Heart right ventricle (tissue), 16 donors: ENCODE data around the gene ROR2. TPM values are rescaled to one million over a fixed set of nuclear protein-coding genes. Genes with fewer than 3 reads are reported as not detected.

ENCODE experiments used
- ATAC-seq, 8 donors: fragments of 200-7000 bp; cut with Tn5 transposase; one replicate each; pipeline ENCODE4 v1.9.1; 2020; ENCODE audit warnings: mild to moderate bottlenecking in 8 of 8, moderate library complexity in 8 of 8, moderate number of reproducible peaks in 1 of 8
- DNase-seq, 2 donors: peaks; one replicate each; pipeline ENCODE4 v3.0.0-alpha.2; 2020
- H3K27ac ChIP-seq, 10 donors: fragments of 200-600 bp; sonication (generic) in 2 of 10; one replicate each; pipeline versions ENCODE4 v1.5.0 to v1.8.0; 2020 to 2022; ENCODE audit warnings: mild to moderate bottlenecking in 3 of 10
- H3K27me3 ChIP-seq, 7 donors: fragments of 200-600 bp; one replicate each; pipeline ENCODE4 v1.8.0; 2021 to 2022; ENCODE audit warnings: mild to moderate bottlenecking in 2 of 7
- H3K36me3 ChIP-seq, 9 donors: fragments of 200-600 bp; sonication (generic) in 1 of 9; one replicate each; pipeline versions ENCODE4 v1.5.0 to v1.8.0; 2020 to 2022; ENCODE audit warnings: mild to moderate bottlenecking in 2 of 9
- H3K4me1 ChIP-seq, 9 donors: fragments of 200-600 bp; sonication (generic) in 1 of 9; one replicate each; pipeline versions ENCODE4 v1.5.0 to v1.8.0; 2020 to 2022; ENCODE audit warnings: mild to moderate bottlenecking in 4 of 9
- H3K4me3 ChIP-seq, 10 donors: fragments of 200-600 bp; sonication (generic) in 2 of 10; one replicate each; pipeline versions ENCODE4 v1.5.0 to v1.8.0; 2020 to 2022; ENCODE audit warnings: mild to moderate bottlenecking in 7 of 10, moderate library complexity in 2 of 10
- H3K9me3 ChIP-seq, 11 donors: fragments of 200-600 bp in 10 of 11; sonication (generic) in 2 of 11; one replicate each; pipeline versions ENCODE4 v1.5.0 to v1.8.0; 2013 to 2022; ENCODE audit warnings: mild to moderate bottlenecking in 2 of 11, control low read depth in 1 of 11, moderate library complexity in 1 of 11
- WGBS, 2 donors: extraction: QIAGEN DNeasy Blood & Tissue Kit; methylation state at CpG; one replicate each; pipeline ENCODE4 v1.1.7; 2013; ENCODE audit warnings: inconsistent platforms in 1 of 2; 5-methylcytosine and 5-hydroxymethylcytosine counted together
- intact Hi-C, 10 donors: fragments of 100-400 bp; cut with DNase I; formaldehyde crosslinking; loops; one replicate each; pipeline versions ENCODE4 v1.11.1 to v1.14.2; 2022
- polyA plus RNA-seq, 2 donors: library from polyadenylated mRNA; stranded (reverse); fragments of 200-250 nt; gene quantifications; one replicate each; pipeline ENCODE4 v1.2.3, GENCODE V29; 2013
- total RNA-seq, 10 donors: library from RNA; stranded (reverse); fragmentation: NEBNext Ultra II Directional in 3 of 10; extraction: Animal tissue kit (Norgen Biotek cat#: 25700) in 3 of 10; gene quantifications; one replicate each; pipeline versions ENCODE4 v1.2.1 to v1.2.4, GENCODE V29; 2021 to 2023
- TF ChIP-seq, protein P1 (sequence below), 9 donors: fragments of 200-600 bp; sonication (generic) in 2 of 9; IDR thresholded peaks; one replicate each; pipeline versions ENCODE4 v1.5.0 to v1.8.0; 2021 to 2022; ENCODE audit warnings: antibody characterized with exemption in 9 of 9, mild to moderate bottlenecking in 5 of 9, moderate library complexity in 1 of 9
- donor health status: Arrhythmogenic right ventricular cardiomyopathy.
- donor health status: ischemic (EF 13 %, LVEDD 7.1; RV severe dilation, severe dysfunction).
- donor health status: healthy with polysubstance abuse.
- donor health status: DM: no; HTN: yes; CAD: no.
- donor health status: DM: no; HTN: no; CAD: no.
- donor health status: ischemic (EF 25% LVEDD 6.9; RV normal size, moderate dysfunction).
- donor health status: ischemic (EF 25% LVEDD 5.7; RV mildly dilated, moderate dysfunction).
- donor health status: healthy.
- donor health status: DM: yes; HTN: yes; CAD: no.
- donor health status: Ischemic cardiomyopathy.
- donor health status: ischemic (EF 35%, LVEDD 5.7; RV mildly dilated, moderate dysfunction).
- donor health status: nonischemic (EF 11% LVEDD 7.7; RV severe dilation, severe dysfunction).
- donor health status: DM: yes; HTN: yes; CAD: no.
- donor health status: PGD.
- donor health status: ischemic (EF 29% LVEDD 5.4; RV normal size, mild dysfunction).
- donor health status: nonischemic (EF 23%, LVEDD 6.1; RV moderate dilation, normal function).

The ROR2 gene
- total and polyA plus RNA-seq, 12 donors, result 0.11 to 1.4 (median 0.47) TPM

DNA sequence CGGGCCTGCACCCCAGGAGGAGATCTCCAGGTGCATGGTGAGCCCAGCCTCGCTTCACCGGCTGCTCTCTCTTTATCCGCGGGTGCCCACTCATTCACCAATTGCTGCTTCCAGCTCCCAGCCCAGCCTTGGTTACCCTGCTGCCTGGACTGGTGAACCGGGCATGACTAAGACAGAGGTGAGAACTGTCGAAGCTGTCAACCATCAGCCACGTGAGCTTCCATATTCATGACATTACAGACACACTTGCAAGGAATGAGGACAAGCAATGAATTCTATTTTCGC, 220.5 kb downstream of the ROR2 start:
- no peaks in the 10 kb centered on the region for H3K27me3 ChIP-seq
- H3K4me3 ChIP-seq, result no peak overlapping the region
- H3K27ac ChIP-seq, result peak overlapping the region in 7 of 10 donors; percentile 2 to 75 (median 51)
- no peak for DNase-seq
- ATAC-seq, result peak in 5 of 8 donors; percentile 7 to 48 (median 31)
- WGBS, 2 donors, result 60% methylated on average over 9 of the region's 9 CpGs
- intact Hi-C loops, result loop anchor here in 6 of 10 donors (5.0 to 10.0 kb wide), 4 partner anchors 307 to 815 kb away; partner anchors contain the start of gene NFIL3 (in 1 of the 6)
- no peaks in the 10 kb centered on the region for H3K9me3 ChIP-seq
- peaks cover 0 to 12% (median 0%) of the 10 kb centered on the region in 9 donors for H3K4me1 ChIP-seq
- TF ChIP-seq, protein P1, sequence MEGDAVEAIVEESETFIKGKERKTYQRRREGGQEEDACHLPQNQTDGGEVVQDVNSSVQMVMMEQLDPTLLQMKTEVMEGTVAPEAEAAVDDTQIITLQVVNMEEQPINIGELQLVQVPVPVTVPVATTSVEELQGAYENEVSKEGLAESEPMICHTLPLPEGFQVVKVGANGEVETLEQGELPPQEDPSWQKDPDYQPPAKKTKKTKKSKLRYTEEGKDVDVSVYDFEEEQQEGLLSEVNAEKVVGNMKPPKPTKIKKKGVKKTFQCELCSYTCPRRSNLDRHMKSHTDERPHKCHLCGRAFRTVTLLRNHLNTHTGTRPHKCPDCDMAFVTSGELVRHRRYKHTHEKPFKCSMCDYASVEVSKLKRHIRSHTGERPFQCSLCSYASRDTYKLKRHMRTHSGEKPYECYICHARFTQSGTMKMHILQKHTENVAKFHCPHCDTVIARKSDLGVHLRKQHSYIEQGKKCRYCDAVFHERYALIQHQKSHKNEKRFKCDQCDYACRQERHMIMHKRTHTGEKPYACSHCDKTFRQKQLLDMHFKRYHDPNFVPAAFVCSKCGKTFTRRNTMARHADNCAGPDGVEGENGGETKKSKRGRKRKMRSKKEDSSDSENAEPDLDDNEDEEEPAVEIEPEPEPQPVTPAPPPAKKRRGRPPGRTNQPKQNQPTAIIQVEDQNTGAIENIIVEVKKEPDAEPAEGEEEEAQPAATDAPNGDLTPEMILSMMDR (IDR thresholded peaks at IDR 0.05), result no peak
- H3K36me3 ChIP-seq, result no peaks in the 10 kb centered on the region

DNA sequence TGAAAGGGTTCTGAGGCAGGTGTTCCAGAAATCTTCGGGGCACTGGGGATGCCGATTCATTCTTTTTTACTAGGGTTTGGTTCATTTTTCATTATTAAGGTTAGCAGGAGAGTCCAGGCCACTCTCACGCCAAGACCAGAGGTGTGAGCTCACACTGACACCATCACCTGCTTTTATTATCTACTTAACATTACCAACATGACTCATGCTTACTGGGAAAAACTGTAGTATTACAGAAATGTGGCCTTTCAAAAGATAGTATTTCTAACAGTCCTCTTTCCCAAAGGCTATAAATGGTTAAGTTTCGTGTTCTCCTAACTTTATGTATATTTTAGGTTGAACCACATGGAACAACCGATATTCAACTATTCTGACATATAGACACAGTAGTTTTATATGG, 222.1 kb downstream of the ROR2 start:
- Histone ChIP-seq H3K4me3 (no peak overlapping the region), H3K27ac (peak overlapping the region in 4 of 10 donors; percentile 3 to 75 (median 25)), H3K27me3 (no peaks in the 10 kb centered on the region), H3K9me3 (no peaks in the 10 kb centered on the region), H3K36me3 (peaks cover 0 to 4% (median 0%) of the 10 kb centered on the region in 9 donors), H3K4me1 (peaks cover 0 to 9% (median 0%) of the 10 kb centered on the region in 9 donors)
- 92% methylated on average over 5 of the region's 5 CpGs for WGBS, 2 donors
- TF ChIP-seq, protein P1 (IDR thresholded peaks at IDR 0.05), result no peak
- ATAC-seq, result no peak
- no peak for DNase-seq
- intact Hi-C loops, result loop anchor here in 8 of 10 donors (2.0 to 10.0 kb wide), 6 partner anchors 306 to 815 kb away; partner anchors contain the start of gene NFIL3 (in 1 of the 8)

GRCh38 chr9:91727316-91727861, 222.6 kb downstream of the ROR2 start:
- 39 to 51% methylated on average over 7 of the region's 7 CpGs for WGBS, 2 donors
- Histone ChIP-seq H3K36me3 (peaks cover 0 to 4% (median 0%) of the 10 kb centered on the region in 9 donors), H3K4me3 (no peak overlapping the region), H3K27ac (peak overlapping the region in 4 of 10 donors; percentile 17 to 42 (median 32)), H3K4me1 (peaks cover 0 to 9% (median 0%) of the 10 kb centered on the region in 9 donors), H3K9me3 (no peaks in the 10 kb centered on the region), H3K27me3 (no peaks in the 10 kb centered on the region)
- TF ChIP-seq, protein P1 (IDR thresholded peaks at IDR 0.05), result peak; percentile 40 to 74 (median 70)
- DNase-seq (no peak), ATAC-seq (peak; percentile 43 to 74 (median 60))
- intact Hi-C loops, result loop anchor here in 8 of 10 donors (2.0 to 10.0 kb wide), 6 partner anchors 305 to 815 kb away; partner anchors contain the start of gene NFIL3 (in 1 of the 8)

DNA sequence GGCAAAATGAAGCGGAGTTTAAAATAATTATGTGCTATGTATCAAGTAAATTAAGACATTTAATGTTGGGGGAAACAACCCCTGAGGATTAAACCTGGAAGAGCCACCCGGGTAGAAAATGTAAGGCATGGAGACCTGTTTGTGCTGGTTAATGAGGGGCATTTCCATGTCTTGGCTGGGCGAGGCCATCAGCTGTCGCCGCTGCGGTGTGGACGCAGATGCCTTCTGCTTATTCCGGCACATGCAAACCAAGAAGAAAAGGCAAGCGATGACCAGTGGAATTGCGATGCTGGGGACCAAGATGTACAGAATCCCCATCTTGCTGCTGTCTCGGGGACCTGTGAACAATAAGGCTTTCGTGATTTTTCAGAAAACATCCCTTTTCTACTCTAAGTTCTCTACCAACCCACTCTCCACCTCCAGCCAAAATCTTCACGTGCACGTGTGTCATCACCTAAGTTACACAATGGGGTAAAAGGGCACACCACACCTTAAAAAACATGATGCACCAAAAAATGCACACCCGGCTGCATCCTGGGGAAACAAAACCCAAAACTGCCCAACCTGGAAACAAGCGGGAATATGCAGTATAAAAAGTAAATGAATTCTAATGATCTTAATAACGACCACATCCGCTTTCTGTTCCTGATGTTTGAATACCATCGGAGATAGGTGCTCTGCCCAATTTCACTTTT, 223.5 kb downstream of the ROR2 start:
- no peak for ATAC-seq
- intact Hi-C loops, result loop anchor here in 8 of 10 donors (2.0 to 10.0 kb wide), 6 partner anchors 304 to 814 kb away; partner anchors contain the start of gene NFIL3 (in 1 of the 8)
- Histone ChIP-seq H3K27me3 (no peaks in the 10 kb centered on the region), H3K36me3 (peaks cover 0 to 4% (median 0%) of the 10 kb centered on the region in 9 donors), H3K27ac (no peak overlapping the region), H3K9me3 (no peaks in the 10 kb centered on the region), H3K4me1 (peaks cover 0 to 9% (median 0%) of the 10 kb centered on the region in 9 donors), H3K4me3 (no peak overlapping the region)
- no peak for DNase-seq
- TF ChIP-seq, protein P1 (IDR thresholded peaks at IDR 0.05), result no peak
- 92 to 94% methylated on average over 19 of the region's 19 CpGs for WGBS, 2 donors
